ACHN (cell line): Measurements from ENCODE around the gene LRRN4CL.
A peak's percentile ranks its signal among the peaks of the same experiment; 100 is the strongest.
"Not testable (repeated sequence)": the region's sequence is repeated elsewhere in the genome, so short reads cannot be mapped to it uniquely, and the experiment has no call there.

Experiments used
- DNase-seq: peaks from one replicate; pipeline ENCODE4 v3.0.0-alpha.2; 2015
- in situ Hi-C: cut with HindIII; loops from 2 replicates; pipeline ENCODE4 v1.10.0; 2017; ENCODE audit warnings: low sequenced_read_pairs, low pct_ligation_motif_present, low pct_unique_long_range_greater_than_20kb

Gene LRRN4CL

GRCh38 chr11:62680825-62681240 lies 8.5 kb downstream of the LRRN4CL start:
- in situ Hi-C loops = no loop called here
- peak; percentile 74 for DNase-seq

DNA sequence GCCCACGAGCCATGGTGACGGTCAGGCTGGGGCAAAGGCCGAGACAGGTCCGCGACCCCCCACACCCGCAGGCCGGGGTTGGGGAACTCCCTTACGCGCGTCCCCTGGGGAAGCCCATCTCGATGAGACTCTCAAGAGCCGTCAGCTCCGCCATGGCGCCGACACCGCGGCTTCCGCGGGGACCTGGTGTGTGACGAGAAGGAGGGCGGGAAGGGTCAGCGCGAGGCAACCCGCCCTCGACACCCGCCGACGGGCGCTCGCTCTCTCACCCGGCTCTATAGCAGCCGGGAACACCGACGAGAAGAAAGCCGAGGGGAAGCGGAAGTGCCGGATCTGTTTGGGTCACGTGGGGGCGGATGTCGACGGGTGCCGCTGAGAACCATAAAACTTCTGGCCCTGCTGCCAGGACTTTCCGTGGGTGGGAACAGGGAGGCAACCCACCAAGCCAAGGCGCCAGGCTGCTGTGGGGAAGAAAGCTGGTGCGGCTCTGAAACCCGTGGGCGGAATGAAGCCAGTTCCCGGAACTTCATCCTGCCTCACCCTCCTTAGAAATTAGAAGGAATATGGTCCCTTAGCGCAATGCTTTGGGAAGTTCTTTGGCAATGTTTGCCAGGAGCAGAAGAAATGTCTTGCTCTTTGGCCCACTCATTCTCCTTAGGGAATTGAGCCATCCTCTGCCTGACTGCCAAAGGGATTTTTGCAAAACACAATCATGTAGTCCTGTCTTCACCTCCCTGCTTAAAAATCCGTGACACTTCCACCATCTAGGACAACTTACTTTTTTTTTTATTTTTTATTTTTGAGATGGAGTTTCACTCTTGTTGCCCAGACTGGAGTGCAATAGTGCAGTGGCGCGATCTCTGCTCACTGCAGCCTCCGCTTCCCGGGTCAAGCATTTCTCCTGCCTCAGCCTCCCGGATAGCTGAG lies 10.3 kb downstream of the LRRN4CL start, which contains the start of gene UBXN1:
UBXN1 (minus strand) TSS at position 304 of the 927 bp plus-strand sequence; CDS start at position 154, 150 bp downstream.
- in situ Hi-C loops = no loop called here
- peak; percentile 80 for DNase-seq

- in situ Hi-C loops = no loop called here
- no peak for DNase-seq
Measured at GRCh38 chr11:62678433-62678769, 10.9 kb downstream of the LRRN4CL start.

GRCh38 chr11:62677714-62678113 lies 11.6 kb downstream of the LRRN4CL start:
- in situ Hi-C loops = no loop called here
- DNase-seq = no peak

DNA sequence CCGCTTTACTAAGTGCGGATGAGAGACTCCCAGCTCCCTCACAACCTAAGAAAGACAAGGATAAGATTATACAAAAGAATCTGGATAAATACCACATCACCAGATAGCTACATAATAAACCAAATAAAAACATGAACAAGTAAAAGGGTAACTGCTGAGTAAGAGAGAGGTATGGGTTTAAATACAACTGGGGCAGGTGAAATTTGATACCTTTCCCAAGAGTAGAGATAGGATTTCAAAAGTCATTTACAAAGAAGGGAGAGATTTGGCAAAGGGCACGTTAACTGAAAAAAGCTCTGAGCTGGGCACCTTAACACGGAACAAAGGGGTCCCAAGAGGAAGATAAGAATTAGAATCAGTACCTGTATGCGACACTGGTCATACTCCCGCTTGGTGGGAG lies 12.2 kb downstream of the LRRN4CL start:
- no peak for DNase-seq

GRCh38 chr11:62676698-62677097 lies 12.6 kb downstream of the LRRN4CL start:
- in situ Hi-C loops = no loop called here
- no peak for DNase-seq

More for the DNA sequence above, 12.2 kb downstream of the LRRN4CL start:
- in situ Hi-C loops = no loop called here

- in situ Hi-C loops, DNase-seq: not testable (repeated sequence)
Measured at GRCh38 chr11:62675415-62675814, 13.9 kb downstream of the LRRN4CL start.

DNA sequence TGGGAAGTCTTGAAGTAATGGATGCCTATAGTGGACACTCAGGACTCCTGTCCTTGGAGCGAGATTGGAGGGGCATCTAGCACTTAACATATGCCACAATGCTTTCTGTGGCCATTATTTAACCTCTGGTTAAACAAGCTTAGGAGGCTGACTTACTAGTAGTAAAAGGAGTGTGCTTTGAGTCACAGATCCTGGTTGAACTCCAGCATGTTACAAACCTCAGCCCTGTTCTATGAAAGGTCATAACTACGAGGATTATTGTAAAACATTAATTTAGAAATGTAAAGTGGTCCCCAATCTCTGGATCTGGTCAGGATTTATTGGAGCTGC lies 16.2 kb downstream of the LRRN4CL start:
- in situ Hi-C loops = loop anchor here (5.0 kb wide), 1 partner anchor 39 kb away; no protein-coding TSS in a partner anchor
- DNase-seq = no peak

GRCh38 chr11:62671608-62672389 lies 17.5 kb downstream of the LRRN4CL start, which contains the start of the genes LBHD1 and UQCC3:
LBHD1 (minus strand) TSS chr11:62672267; CDS start chr11:62670031, 2,236 bp downstream.
UQCC3 (plus strand) TSS chr11:62671673; CDS start chr11:62671746, 73 bp downstream.
- peak; percentile 78 for DNase-seq
- in situ Hi-C loops = loop anchor here (5.0 kb wide), 1 partner anchor 41 kb away; no protein-coding TSS in a partner anchor

- in situ Hi-C loops = loop anchor here (5.0 kb wide), 1 partner anchor 41 kb away; no protein-coding TSS in a partner anchor
- peak; percentile 24 for DNase-seq
Measured at GRCh38 chr11:62671236-62671607, 18.1 kb downstream of the LRRN4CL start.

DNA sequence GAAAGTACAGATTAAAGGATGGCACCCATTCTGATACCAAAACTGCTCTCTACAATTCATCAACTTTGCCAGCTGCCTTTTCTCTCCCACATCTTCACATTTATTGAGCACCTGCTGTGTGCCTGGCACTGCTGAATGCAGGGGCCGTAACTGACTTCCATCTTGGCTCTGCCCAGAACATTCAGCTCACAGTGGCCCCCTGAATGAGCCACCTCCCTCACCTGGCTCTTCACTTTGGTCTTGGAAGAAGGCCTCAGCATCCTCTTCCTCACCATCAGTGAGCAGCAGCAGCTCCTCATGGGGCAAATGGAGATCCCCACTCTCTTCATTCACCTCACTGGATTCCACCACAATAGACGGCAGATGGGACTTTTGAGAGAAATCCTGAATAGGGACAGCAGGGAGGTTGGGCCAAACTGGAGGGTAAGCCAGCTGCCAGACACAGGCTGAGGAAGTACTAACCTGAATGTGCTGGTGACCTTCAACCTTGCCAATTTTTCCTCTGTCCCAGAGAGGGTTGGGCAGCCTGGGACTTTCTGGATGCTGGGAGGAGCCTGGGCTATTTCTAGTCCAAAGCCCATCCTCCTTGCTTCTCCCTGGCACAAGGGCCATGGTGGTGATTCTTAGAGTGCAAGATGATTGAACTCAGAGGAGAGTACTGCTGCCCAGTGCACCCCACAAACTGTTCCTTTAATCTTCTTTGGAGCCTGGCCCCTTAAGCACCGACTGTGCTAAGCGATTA lies 19.7 kb downstream of the LRRN4CL start:
- in situ Hi-C loops = loop anchor here (5.0 kb wide), 1 partner anchor 43 kb away; no protein-coding TSS in a partner anchor

GRCh38 chr11:62667460-62667859 lies 21.9 kb downstream of the LRRN4CL start:
- in situ Hi-C loops = no loop called here
- no peak for DNase-seq

More for the DNA sequence above, 19.7 kb downstream of the LRRN4CL start:
- no peak for DNase-seq

DNA sequence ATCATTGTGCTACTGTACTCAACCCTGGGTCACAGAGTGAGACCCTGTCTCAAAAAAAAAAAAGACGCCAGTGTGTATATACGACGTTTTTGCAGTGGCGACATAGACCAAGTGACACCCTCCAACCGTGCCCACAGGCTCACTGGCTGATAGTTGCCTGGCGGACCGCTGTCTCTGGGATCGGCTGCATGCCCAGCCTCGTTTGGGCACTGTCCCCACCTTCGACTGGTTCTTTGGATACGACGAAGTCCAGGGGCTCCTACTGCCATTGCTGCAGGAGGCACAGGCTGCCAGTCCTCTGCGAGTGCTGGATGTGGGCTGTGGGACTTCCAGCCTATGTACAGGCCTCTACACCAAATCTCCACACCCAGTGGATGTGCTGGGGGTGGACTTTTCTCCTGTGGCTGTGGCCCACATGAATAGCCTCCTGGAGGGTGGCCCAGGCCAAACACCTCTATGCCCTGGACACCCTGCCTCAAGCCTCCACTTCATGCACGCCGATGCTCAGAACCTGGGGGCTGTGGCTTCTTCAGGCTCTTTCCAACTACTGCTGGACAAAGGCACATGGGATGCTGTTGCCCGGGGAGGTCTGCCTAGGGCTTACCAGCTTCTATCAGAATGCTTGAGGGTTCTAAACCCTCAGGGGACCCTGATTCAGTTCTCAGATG lies 22.9 kb downstream of the LRRN4CL start:
- no peak for DNase-seq
- in situ Hi-C loops = no loop called here

DNA sequence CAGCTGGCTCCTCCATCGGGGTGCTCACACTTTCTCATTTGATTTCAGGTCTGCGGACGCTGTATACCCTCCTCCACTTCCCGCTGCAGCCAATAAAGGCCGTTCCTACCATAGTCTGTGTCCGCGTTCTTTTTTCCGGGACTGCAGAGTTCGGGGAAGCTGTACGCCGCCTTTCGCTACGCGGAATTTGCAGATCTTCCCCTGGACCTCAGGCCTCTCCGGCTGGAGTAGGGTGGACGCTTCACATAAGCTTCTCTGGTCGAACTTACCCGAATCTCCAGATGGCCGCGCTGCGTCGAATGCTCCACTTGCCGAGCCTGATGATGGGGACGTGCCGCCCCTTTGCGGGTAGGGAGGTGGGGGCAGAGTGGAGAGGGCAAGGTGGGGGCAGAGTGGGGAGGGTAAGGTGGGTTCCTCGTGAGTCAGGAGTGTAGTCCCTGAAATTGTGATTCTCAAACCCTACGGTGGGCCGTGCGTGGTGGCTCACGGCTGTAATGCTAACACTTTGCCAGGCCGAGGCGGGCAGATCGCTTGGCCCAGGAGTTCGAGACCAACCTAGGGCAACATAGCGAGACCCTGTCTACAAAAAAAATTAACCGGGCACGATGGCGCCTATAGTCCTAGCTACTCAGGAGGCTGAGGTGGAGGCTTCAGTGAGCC lies 23.6 kb downstream of the LRRN4CL start:
- DNase-seq = peak; percentile 47
- in situ Hi-C loops = no loop called here

- peak; percentile 89 for DNase-seq
- in situ Hi-C loops = no loop called here
Measured at GRCh38 chr11:62665075-62665598, 24.2 kb downstream of the LRRN4CL start, which contains the start of the genes C11orf98 and CSKMT. C11orf98 (minus strand) TSS chr11:62665210; CDS start chr11:62665169, 41 bp downstream. CSKMT (plus strand) TSS chr11:62665312; CDS start chr11:62665880, 568 bp downstream.

- in situ Hi-C loops = no loop called here
- DNase-seq = peak; percentile 49
Measured at GRCh38 chr11:62664405-62665074, 24.8 kb downstream of the LRRN4CL start.
